Gastrocnemius medialis (tissue), 4 donors: ENCODE data around the gene GNAI2.

Source experiments
- CTCF ChIP-seq, 5 experiments: fragments of 450-650 bp in 3 of 5; fragments of 200-600 bp in 2 of 5; sonication (generic) in 2 of 5; IDR thresholded peaks in 4 of 5; conservative IDR thresholded peaks in 1 of 5; 1 replicate in 4 of 5; 2 replicates in 1 of 5; pipeline ENCODE4 v1.5.1; 2016 to 2019; ENCODE audit warnings: antibody characterized with exemption in 5 of 5, mild to moderate bottlenecking in 3 of 5, moderate library complexity in 3 of 5
- POLR2A ChIP-seq, 2 donors: fragments of 450-650 bp; IDR thresholded peaks; one replicate each; pipeline ENCODE4 v1.6.1; 2017; ENCODE audit warnings: antibody characterized with exemption in 2 of 2, mild to moderate bottlenecking in 2 of 2, moderate library complexity in 2 of 2

DNA sequence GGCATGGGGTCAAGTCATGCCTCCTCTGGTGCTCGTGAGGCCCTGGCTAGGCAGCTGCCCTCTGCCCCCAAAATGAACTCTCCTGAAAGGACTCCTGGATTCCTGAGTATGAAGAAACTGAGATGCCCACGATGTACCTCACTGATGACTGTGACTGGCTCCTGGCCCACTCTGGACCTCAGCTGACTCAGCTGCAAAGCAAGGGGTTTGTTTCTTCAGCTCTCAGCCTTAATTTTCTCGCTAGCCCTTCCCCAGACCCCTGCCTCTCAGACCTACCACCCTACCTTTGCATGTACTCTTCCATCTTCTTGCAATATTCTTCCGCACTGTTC, 5.2 kb upstream of the GNAI2 start:
- TF ChIP-seq CTCF (IDR thresholded peaks at IDR 0.05 in 4 of 5, conservative IDR thresholded peaks at IDR 0.05 in 1 of 5) (no peak), POLR2A (IDR thresholded peaks at IDR 0.05) (no peak)
